SK-N-SH treated with all-trans-retinoic acid at 6 μM for 48 hours (cell line): Measurements from ENCODE around the gene ADAMTS15.

Experiments
- ATAC-seq: fragments of 200-7000 bp; cut with Tn5 transposase; 3 replicates; pipeline ENCODE4 v1.9.1; 2020; ENCODE audit warnings: mild to moderate bottlenecking, moderate library complexity
- ARNTL ChIP-seq: fragments of 450-650 bp; formaldehyde crosslinking; IDR thresholded peaks from 2 replicates; pipeline ENCODE4 v1.5.0; 2020; ENCODE audit warnings: low read depth, mild to moderate bottlenecking, moderate library complexity, borderline replicate concordance
- BACH2 ChIP-seq: fragments of 250-450 bp; sonication (Bioruptor Pico); IDR thresholded peaks from 2 replicates; pipeline ENCODE4 v1.9.0; 2021; ENCODE audit warnings: mild to moderate bottlenecking, borderline replicate concordance
- ESRRG ChIP-seq: fragments of 250-450 bp; sonication (Bioruptor Pico); IDR thresholded peaks from 2 replicates; pipeline ENCODE4 v1.6.1; 2021; ENCODE audit warnings: mild to moderate bottlenecking
- ISL1 ChIP-seq: fragments of 250-450 bp; sonication (Bioruptor Pico); IDR thresholded peaks from 2 replicates; pipeline ENCODE4 v2.1.2; 2022; ENCODE audit warnings: mild to moderate bottlenecking, moderate library complexity
- OSR1 ChIP-seq: fragments of 250-450 bp; sonication (Bioruptor Pico); IDR thresholded peaks from 2 replicates; pipeline ENCODE4 v1.8.0; 2022; ENCODE audit warnings: moderate library complexity, mild to moderate bottlenecking, inconsistent platforms
- PATZ1 ChIP-seq: fragments of 250-450 bp; sonication (Bioruptor Pico); IDR thresholded peaks from 2 replicates; pipeline ENCODE4 v1.8.0; 2020; ENCODE audit warnings: mild to moderate bottlenecking, moderate library complexity, borderline replicate concordance
- RARB ChIP-seq: fragments of 250-450 bp; sonication (Bioruptor Pico); IDR thresholded peaks from 2 replicates; pipeline ENCODE4 v1.8.0; 2021; ENCODE audit warnings: mild to moderate bottlenecking, moderate library complexity
- SNAI2 ChIP-seq: fragments of 250-450 bp; sonication (Bioruptor Pico); IDR thresholded peaks from 2 replicates; pipeline ENCODE4 v1.5.0; 2020; ENCODE audit warnings: mild to moderate bottlenecking, moderate library complexity
- TCF4 ChIP-seq: fragments of 250-450 bp; sonication (Bioruptor Pico); IDR thresholded peaks from 2 replicates; pipeline ENCODE4 v1.8.0; 2021; ENCODE audit warnings: mild to moderate bottlenecking, moderate library complexity, borderline replicate concordance
- TOX ChIP-seq: fragments of 250-450 bp; sonication (Bioruptor Pico); IDR thresholded peaks from 2 replicates; pipeline ENCODE4 v1.8.0; 2021; ENCODE audit warnings: mild to moderate bottlenecking, moderate library complexity, borderline replicate concordance
- ZC3H10 ChIP-seq: fragments of 250-450 bp; sonication (Bioruptor Pico); IDR thresholded peaks from 2 replicates; pipeline ENCODE4 v1.5.1; 2021; ENCODE audit warnings: mild to moderate bottlenecking, moderate library complexity
- ZFP3 ChIP-seq: fragments of 250-450 bp; sonication (Bioruptor Pico); IDR thresholded peaks from 2 replicates; pipeline ENCODE4 v1.5.0; 2020; ENCODE audit warnings: mild to moderate bottlenecking, moderate library complexity
- ZFP30 ChIP-seq: fragments of 450-650 bp; formaldehyde crosslinking; IDR thresholded peaks from 2 replicates; pipeline ENCODE4 v1.5.0; 2022; ENCODE audit warnings: mild to moderate bottlenecking, moderate library complexity
- ZNF565 ChIP-seq: fragments of 450-650 bp; formaldehyde crosslinking; conservative IDR thresholded peaks from 2 replicates; pipeline ENCODE4 v1.5.0; 2020; ENCODE audit warnings: low read depth, mild to moderate bottlenecking, moderate library complexity
- ZNF70 ChIP-seq: fragments of 450-650 bp; formaldehyde crosslinking; IDR thresholded peaks from 2 replicates; pipeline ENCODE4 v1.5.0; 2020; ENCODE audit warnings: mild to moderate bottlenecking, moderate library complexity
- ZNF8 ChIP-seq: fragments of 450-650 bp; formaldehyde crosslinking; IDR thresholded peaks from 2 replicates; pipeline ENCODE4 v1.5.0; 2020; ENCODE audit warnings: mild to moderate bottlenecking, moderate library complexity
- TF ChIP-seq, protein P1 (sequence below): fragments of 250-450 bp; sonication (Bioruptor Pico); IDR thresholded peaks from 2 replicates; pipeline ENCODE4 v1.5.1; 2020; ENCODE audit warnings: low read depth, mild to moderate bottlenecking, moderate library complexity
- TF ChIP-seq, protein P2 (sequence below): fragments of 250-450 bp; sonication (Bioruptor Pico); IDR thresholded peaks from 2 replicates; pipeline ENCODE4 v1.5.0; 2020; ENCODE audit warnings: mild to moderate bottlenecking, moderate library complexity
- TF ChIP-seq, protein P3 (sequence below): fragments of 250-450 bp; sonication (Bioruptor Pico); IDR thresholded peaks from 2 replicates; pipeline ENCODE4 v1.5.1; 2021; ENCODE audit warnings: mild to moderate bottlenecking, moderate library complexity

Gene ADAMTS15

GRCh38 chr11:130424613-130425140, 23.8 kb upstream of the ADAMTS15 start:
- no peak for ATAC-seq
- TF ChIP-seq ARNTL (CRISPR knock-in tag) (no peak), ZC3H10 (CRISPR knock-in tag) (no peak), TCF4 (CRISPR knock-in tag) (no peak), ESRRG (CRISPR knock-in tag) (no peak), ISL1 (CRISPR knock-in tag) (no peak), ZNF8 (CRISPR knock-in tag) (no peak), ZFP30 (no peak), ZNF70 (CRISPR knock-in tag) (no peak), OSR1 (CRISPR knock-in tag) (no peak), TOX (CRISPR knock-in tag) (no peak)
- TF ChIP-seq, protein P1, sequence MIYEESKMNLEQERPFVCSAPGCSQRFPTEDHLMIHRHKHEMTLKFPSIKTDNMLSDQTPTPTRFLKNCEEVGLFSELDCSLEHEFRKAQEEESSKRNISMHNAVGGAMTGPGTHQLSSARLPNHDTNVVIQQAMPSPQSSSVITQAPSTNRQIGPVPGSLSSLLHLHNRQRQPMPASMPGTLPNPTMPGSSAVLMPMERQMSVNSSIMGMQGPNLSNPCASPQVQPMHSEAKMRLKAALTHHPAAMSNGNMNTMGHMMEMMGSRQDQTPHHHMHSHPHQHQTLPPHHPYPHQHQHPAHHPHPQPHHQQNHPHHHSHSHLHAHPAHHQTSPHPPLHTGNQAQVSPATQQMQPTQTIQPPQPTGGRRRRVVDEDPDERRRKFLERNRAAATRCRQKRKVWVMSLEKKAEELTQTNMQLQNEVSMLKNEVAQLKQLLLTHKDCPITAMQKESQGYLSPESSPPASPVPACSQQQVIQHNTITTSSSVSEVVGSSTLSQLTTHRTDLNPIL (CRISPR knock-in tag), result no peak
- TF ChIP-seq, protein P2, sequence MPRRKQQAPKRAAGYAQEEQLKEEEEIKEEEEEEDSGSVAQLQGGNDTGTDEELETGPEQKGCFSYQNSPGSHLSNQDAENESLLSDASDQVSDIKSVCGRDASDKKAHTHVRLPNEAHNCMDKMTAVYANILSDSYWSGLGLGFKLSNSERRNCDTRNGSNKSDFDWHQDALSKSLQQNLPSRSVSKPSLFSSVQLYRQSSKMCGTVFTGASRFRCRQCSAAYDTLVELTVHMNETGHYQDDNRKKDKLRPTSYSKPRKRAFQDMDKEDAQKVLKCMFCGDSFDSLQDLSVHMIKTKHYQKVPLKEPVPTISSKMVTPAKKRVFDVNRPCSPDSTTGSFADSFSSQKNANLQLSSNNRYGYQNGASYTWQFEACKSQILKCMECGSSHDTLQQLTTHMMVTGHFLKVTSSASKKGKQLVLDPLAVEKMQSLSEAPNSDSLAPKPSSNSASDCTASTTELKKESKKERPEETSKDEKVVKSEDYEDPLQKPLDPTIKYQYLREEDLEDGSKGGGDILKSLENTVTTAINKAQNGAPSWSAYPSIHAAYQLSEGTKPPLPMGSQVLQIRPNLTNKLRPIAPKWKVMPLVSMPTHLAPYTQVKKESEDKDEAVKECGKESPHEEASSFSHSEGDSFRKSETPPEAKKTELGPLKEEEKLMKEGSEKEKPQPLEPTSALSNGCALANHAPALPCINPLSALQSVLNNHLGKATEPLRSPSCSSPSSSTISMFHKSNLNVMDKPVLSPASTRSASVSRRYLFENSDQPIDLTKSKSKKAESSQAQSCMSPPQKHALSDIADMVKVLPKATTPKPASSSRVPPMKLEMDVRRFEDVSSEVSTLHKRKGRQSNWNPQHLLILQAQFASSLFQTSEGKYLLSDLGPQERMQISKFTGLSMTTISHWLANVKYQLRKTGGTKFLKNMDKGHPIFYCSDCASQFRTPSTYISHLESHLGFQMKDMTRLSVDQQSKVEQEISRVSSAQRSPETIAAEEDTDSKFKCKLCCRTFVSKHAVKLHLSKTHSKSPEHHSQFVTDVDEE (CRISPR knock-in tag), result no peak

DNA sequence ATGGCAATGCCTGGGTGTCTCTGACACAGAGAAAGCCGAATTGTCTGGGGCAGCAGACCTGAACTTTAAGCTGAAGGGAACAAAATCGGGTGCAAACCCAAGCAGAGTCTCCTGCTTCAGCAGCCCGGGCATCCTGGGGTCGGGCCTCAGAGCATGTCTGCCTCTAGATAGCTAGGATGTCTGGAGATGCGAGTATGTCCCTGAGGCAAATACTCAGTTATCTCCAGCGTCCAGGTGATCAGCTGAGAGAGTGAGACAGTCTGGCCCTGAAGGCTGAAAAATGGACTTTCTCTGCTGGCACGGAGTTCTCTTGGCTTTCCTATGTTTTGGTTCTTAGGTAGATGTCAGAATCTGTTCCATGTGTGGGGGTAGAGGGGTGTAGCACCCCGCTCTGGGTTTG, 23.3 kb upstream of the ADAMTS15 start:
- TF ChIP-seq TOX (CRISPR knock-in tag) (no peak), ZNF8 (CRISPR knock-in tag) (no peak), ZC3H10 (CRISPR knock-in tag) (no peak), RARB (no peak), ZFP30 (no peak), ZNF70 (CRISPR knock-in tag) (no peak), SNAI2 (no peak), OSR1 (CRISPR knock-in tag) (no peak), TCF4 (CRISPR knock-in tag) (no peak), ZFP3 (no peak), BACH2 (CRISPR knock-in tag) (no peak), PATZ1 (CRISPR knock-in tag) (no peak)
- TF ChIP-seq, protein P2 (CRISPR knock-in tag), result no peak
- TF ChIP-seq, protein P1 (CRISPR knock-in tag), result no peak
- ATAC-seq, result no peak

- no peak for ATAC-seq
- TF ChIP-seq PATZ1 (CRISPR knock-in tag) (no peak), ZNF565 (no peak), ZFP3 (no peak), ZNF8 (CRISPR knock-in tag) (no peak)
- TF ChIP-seq, protein P2 (CRISPR knock-in tag), result no peak
- TF ChIP-seq, protein P3, sequence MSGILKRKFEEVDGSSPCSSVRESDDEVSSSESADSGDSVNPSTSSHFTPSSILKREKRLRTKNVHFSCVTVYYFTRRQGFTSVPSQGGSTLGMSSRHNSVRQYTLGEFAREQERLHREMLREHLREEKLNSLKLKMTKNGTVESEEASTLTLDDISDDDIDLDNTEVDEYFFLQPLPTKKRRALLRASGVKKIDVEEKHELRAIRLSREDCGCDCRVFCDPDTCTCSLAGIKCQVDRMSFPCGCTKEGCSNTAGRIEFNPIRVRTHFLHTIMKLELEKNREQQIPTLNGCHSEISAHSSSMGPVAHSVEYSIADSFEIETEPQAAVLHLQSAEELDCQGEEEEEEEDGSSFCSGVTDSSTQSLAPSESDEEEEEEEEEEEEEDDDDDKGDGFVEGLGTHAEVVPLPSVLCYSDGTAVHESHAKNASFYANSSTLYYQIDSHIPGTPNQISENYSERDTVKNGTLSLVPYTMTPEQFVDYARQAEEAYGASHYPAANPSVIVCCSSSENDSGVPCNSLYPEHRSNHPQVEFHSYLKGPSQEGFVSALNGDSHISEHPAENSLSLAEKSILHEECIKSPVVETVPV, result no peak
Observed at GRCh38 chr11:130426223-130426836, 22.1 kb upstream of the ADAMTS15 start.
